A673 (cell line): ENCODE measurements around the gene IL36B. TPM values are rescaled to one million over a fixed set of nuclear protein-coding genes. Genes with fewer than 3 reads are reported as not detected.

Source experiments
- BruUV-seq: library from RNA; stranded (reverse); fragments of 400-500 nt; replicated peaks from 2 replicates; lab custom pipeline; 2021; lab: Mats Ljungman, UMichigan
- CTCF ChIA-PET: fragments of 300-600 bp; sonication (Branson Sonifier 250); formaldehyde crosslinking; loops from one replicate; lab custom pipeline; 2022; ENCODE audit warnings: antibody characterized with exemption; lab: Charles Lee
- POLR2A ChIA-PET: fragments of 300-600 bp; sonication (Branson Sonifier 250); formaldehyde crosslinking; loops from one replicate; lab custom pipeline; 2022; ENCODE audit warnings: antibody characterized with exemption; ENCODE audit not compliant: low non-redundant PET; lab: Charles Lee
- DNase-seq: peaks from one replicate; pipeline ENCODE4 v3.0.0-alpha.2; 2015; ENCODE audit warnings: low spot score
- H3K27ac ChIP-seq: fragments of 200-600 bp; sonication (generic); 2 replicates; pipeline ENCODE4 v1.5.1; 2016; ENCODE audit warnings: mixed run types, low read depth, mild to moderate bottlenecking, mixed read lengths, antibody characterized with exemption, low read length; ENCODE audit not compliant: poor library complexity, severe bottlenecking
- H3K27me3 ChIP-seq: fragments of 200-600 bp; sonication (generic); replicated peaks from 2 replicates; pipeline ENCODE4 v1.6.1; 2017; ENCODE audit warnings: mixed run types, low read depth, mild to moderate bottlenecking, mixed read lengths, antibody characterized with exemption, low read length; ENCODE audit not compliant: insufficient read depth, poor library complexity
- H3K36me3 ChIP-seq: fragments of 200-600 bp; sonication (generic); 2 replicates; pipeline ENCODE4 v1.6.1; 2016; ENCODE audit warnings: mixed run types, mild to moderate bottlenecking, mixed read lengths, antibody characterized with exemption, low read length; ENCODE audit not compliant: insufficient read depth, poor library complexity, severe bottlenecking
- H3K4me1 ChIP-seq: fragments of 200-600 bp; sonication (generic); 2 replicates; pipeline ENCODE4 v1.6.1; 2017; ENCODE audit warnings: mixed run types, mild to moderate bottlenecking, mixed read lengths, antibody characterized with exemption, low read length; ENCODE audit not compliant: insufficient read depth, poor library complexity, severe bottlenecking
- H3K4me3 ChIP-seq: fragments of 200-600 bp; sonication (generic); 2 replicates; pipeline ENCODE4 v1.5.1; 2016; ENCODE audit warnings: low read depth, mixed run types, mild to moderate bottlenecking, mixed read lengths, low read length; ENCODE audit not compliant: poor library complexity, severe bottlenecking
- H3K9me3 ChIP-seq: fragments of 200-600 bp; sonication (generic); 2 replicates; pipeline ENCODE4 v1.6.1; 2016; ENCODE audit warnings: mixed run types, low read depth, mild to moderate bottlenecking, mixed read lengths, antibody characterized with exemption, low read length; ENCODE audit not compliant: poor library complexity, severe bottlenecking
- CTCF ChIP-seq: fragments of 300-800, 200-600 bp; sonication (generic); conservative IDR thresholded peaks from 2 replicates; pipeline ENCODE4 v1.5.1; 2017; ENCODE audit warnings: low read depth, mild to moderate bottlenecking, antibody characterized with exemption, low read length, moderate library complexity, mixed read lengths
- EZH2 ChIP-seq: fragments of 200-600 bp; sonication (generic); IDR thresholded peaks from 2 replicates; pipeline ENCODE4 v1.6.1; 2017; ENCODE audit warnings: borderline replicate concordance, low read depth, mild to moderate bottlenecking, mixed read lengths, antibody characterized with exemption, low read length; ENCODE audit not compliant: poor library complexity, severe bottlenecking
- intact Hi-C: fragments of 100-400 bp; cut with micrococcal nuclease; formaldehyde crosslinking; loops from one replicate; pipeline ENCODE4 v1.10.0; 2022; ENCODE audit not compliant: unreplicated experiment
- total RNA-seq: library from RNA; stranded (reverse); gene quantifications from 2 replicates; pipeline ENCODE4 v1.2.3, GENCODE V29; 2021

IL36B gene
- total RNA-seq, 1 experiment from 2014 or later, result not detected

- TF ChIP-seq EZH2 (no peak), CTCF (no peak)
- intact Hi-C loops, result no loop called here
- no peak overlapping the region for H3K4me3 ChIP-seq
- H3K9me3 ChIP-seq, result no peaks in the 10 kb centered on the region
- no peaks in the 10 kb centered on the region for H3K36me3 ChIP-seq
- H3K27me3 ChIP-seq, result peaks cover 42% of the 10 kb centered on the region
- POLR2A ChIA-PET, result no interaction called here
- no peak overlapping the region for H3K27ac ChIP-seq
- no TSS peak for BruUV-seq
- DNase-seq, result no peak
- CTCF ChIA-PET, result no interaction called here
- no peaks in the 10 kb centered on the region for H3K4me1 ChIP-seq
Observed at GRCh38 chr2:112980537-112980936, 72.1 kb downstream of the IL36B start.

GRCh38 chr2:112979731-112980130 lies 72.9 kb downstream of the IL36B start:
- ChIA-PET POLR2A (no interaction called here), CTCF (no interaction called here)
- Histone ChIP-seq H3K27ac (no peak overlapping the region), H3K4me1 (no peaks in the 10 kb centered on the region), H3K27me3 (peaks cover 45% of the 10 kb centered on the region), H3K36me3 (no peaks in the 10 kb centered on the region), H3K4me3 (no peak overlapping the region), H3K9me3 (no peaks in the 10 kb centered on the region)
- intact Hi-C loops, result no loop called here
- DNase-seq, result no peak
- TF ChIP-seq EZH2 (no peak), CTCF (no peak)
- BruUV-seq, result no TSS peak

GRCh38 chr2:112977559-112978056 lies 75.1 kb downstream of the IL36B start, which contains the start of gene IL36G:
IL36G (plus strand) TSS chr2:112978006; CDS start chr2:112978639, 633 bp downstream.
- Histone ChIP-seq H3K4me3 (no peak within 1 kb of the TSS), H3K9me3 (no peaks in the 10 kb centered on the region), H3K27me3 (peaks cover 36% of the 10 kb centered on the region), H3K36me3 (no peaks in the 10 kb centered on the region), H3K4me1 (no peaks in the 10 kb centered on the region), H3K27ac (no peak within 1 kb of the TSS)
- intact Hi-C loops, result no loop called here
- no peak for DNase-seq
- CTCF ChIA-PET, result no interaction called here
- no TSS peak for BruUV-seq
- TF ChIP-seq EZH2, result no peak
- TF ChIP-seq CTCF, result no peak
- POLR2A ChIA-PET, result no interaction called here

Other genes with a start within 250 kb of the IL36B start
- 1.3 and 2.1 TPM in 2 replicates for gene IL1B, start 216.1 kb downstream of the IL36B start, total RNA-seq
- gene IL37, start 141.7 kb downstream of the IL36B start, total RNA-seq, result not detected in 2 replicates
- gene IL36G, start 74.9 kb downstream of the IL36B start, total RNA-seq, result not detected in 2 replicates
- not detected in 2 replicates for gene IL36A, start 47.4 kb downstream of the IL36B start, total RNA-seq
- not detected in 2 replicates for gene IL36RN, start 6.3 kb upstream of the IL36B start, total RNA-seq
- not detected in 2 replicates for gene IL1F10, start 15.1 kb upstream of the IL36B start, total RNA-seq
- not detected in 2 replicates for gene IL1RN, start 74.7 kb upstream of the IL36B start, total RNA-seq
- 0.60 and 1.8 TPM in 2 replicates for gene PSD4, start 121.1 kb upstream of the IL36B start, total RNA-seq
- gene PAX8, start 226.1 kb upstream of the IL36B start, total RNA-seq, result 3.1 and 3.2 TPM in 2 replicates